NCI-H460 (cell line): Measurements from ENCODE around the gene PLEKHA5. TPM values are rescaled to one million over a fixed set of nuclear protein-coding genes. Genes with fewer than 3 reads are reported as not detected.
"Not testable (repeated sequence)": the region's sequence is repeated elsewhere in the genome, so short reads cannot be mapped to it uniquely, and the experiment has no call there.

ENCODE experiments used
- DNase-seq: peaks from one replicate; pipeline ENCODE4 v3.0.0-alpha.2; 2016; ENCODE audit warnings: low read depth; ENCODE audit errors: extremely low read depth
- total RNA-seq: library from RNA; depleted of rRNA; stranded (reverse); fragments of >200 nt; shearing (Covaris generic); gene quantifications from 2 replicates; pipeline ENCODE4 v1.2.3, GENCODE V29; 2014

Gene PLEKHA5
- total RNA-seq, 1 experiment from 2014 or later = 53.9 TPM

DNA sequence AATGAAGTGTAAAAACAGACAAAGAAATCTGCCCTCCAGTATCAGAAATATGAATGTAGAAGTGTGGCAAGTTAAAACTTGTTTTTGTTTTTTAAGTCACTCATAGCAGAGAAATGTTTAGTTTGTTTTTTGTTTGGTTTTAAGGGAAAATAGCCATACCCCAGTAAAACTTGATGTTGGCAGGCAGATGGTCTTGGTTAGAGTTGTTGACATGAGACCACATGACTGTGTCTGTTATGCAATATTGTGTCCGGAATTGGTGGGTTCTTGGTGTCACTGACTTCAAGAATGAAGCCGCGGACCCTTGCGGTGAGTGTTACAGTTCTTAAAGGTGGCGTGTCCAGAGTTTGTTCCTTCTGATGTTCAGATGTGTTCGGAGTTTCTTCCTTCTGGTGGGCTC lies 99.5 kb downstream of the PLEKHA5 start:
- DNase-seq = not testable (repeated sequence)

DNA sequence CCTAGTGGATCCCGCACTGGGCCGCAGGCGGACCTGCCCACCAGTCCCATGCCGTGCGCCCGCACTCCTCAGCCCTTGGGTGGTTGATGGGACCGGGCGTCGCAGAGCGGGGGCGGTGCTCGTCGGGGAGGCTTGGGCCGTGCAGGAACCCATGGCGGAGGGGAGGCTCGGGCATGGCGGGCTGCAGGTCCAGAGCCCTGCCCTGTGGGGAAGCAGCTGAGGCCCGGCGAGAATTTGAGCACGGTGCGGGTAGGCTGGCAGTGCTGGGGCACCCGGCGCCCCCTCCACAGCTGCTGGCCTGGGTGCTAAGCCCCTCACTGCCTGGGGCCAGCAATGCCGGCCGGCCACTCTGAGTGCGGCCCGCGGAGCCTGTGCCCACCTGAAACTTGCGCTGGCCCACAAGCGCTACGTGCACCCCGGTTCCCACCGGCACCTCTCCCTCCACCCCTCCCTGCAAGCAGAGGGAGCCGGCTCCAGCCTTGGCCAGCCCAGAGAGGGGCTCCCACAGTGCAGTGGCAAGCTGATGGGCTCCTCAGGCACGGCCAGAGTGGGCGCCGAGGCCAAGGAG lies 100.8 kb downstream of the PLEKHA5 start:
- DNase-seq = no peak

DNA sequence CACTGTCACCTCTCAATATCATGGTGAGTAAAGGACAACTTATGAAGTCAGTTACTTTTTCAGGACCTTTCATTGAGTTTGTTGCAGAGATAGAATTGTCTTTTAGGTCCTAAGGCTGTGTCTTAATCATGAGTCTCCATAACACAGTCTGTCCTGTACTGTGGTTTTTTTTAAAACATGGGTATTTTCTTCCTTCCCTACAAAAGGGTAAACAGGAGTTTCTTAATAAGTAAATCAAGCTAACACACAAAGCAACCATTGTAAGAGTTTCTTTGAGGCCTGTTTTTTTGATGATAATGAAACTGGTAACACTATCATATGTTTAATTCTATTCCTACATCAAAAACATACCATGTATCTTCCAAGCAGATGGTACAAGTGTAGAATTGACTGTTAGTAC lies 101.4 kb downstream of the PLEKHA5 start:
- no peak for DNase-seq

DNA sequence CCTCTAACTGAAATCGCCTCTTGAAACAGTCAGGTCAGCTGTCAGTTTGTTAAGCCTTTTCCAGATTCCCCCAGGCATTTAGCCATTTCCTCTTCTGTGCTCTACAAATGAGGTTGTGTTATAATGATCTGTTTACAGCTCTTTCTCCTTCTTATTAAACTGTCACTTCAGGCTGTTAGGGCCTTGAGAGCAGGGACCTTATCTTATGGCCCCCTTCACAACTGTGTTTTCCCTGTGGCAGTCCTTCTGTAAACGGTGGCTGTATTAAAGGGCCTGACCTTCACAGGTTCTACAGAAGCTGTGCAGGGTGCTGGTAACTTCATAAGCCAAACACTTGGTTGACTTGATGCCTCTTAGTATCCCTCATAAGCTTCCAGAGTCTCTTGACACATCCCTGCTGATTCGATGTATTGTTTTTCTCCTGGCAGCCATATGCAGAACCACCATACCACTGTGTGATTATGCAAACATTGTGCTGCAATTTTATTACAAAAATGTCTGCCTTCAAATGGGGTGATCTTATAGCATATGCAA lies 104.7 kb downstream of the PLEKHA5 start:
- DNase-seq = no peak

DNA sequence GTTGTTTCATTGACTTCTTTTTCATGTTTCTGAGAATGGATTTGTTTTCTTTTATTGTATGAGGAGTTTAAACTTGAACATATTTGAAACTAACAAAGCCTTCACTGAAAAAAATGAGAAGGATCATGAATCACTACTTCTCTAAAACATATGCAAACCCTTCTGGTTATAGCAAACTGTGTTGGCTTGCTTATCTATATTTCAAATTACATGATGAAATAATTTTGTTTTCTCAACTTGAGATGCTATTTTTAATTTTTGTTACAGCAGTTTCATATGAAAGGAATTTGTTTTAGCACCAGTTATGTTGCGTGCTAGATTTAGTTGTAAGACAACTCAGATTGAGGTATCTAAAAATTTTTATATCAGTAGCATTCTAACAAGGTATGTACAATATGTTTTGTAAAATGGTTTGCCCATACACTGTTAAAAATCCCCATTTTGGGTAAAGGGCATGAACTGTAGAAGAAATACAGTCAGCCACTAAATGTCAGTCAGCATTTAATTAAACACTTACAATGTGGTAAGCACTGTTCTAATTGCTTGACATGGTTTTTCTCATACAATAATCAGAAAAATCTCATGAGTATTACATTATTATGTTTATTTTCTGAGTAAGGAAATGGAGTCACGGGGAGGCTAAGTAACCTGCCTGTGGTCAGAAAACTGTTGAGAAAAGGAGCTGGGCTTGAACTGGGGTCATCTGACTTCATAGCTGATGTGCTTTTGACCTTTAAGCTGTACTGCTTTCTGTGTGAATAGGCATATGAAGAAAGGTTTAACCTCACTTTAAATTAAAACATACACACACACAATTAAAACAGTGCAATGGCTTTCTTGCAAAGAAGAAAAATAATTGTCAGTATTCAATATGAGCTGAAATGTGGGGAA lies 105.7 kb downstream of the PLEKHA5 start:
- no peak for DNase-seq

DNA sequence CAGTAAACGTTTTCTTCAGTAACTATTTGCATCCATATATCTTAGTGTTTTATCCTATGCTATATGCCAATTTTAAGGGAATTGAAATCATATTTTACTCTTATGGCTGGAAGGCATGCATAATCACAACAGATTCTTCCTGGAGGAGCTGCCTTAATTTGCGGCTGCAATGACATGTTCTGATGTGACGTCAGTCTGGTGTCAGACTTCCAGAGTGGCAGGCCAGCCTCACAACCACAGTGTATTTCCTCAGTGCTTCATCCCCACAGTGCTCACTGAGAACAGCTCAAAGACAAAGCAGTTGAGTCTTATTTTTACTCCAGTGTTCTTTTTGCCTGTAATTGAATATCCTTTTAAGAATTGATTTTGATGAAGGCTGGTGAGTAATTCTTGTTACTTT lies 107.1 kb downstream of the PLEKHA5 start:
- peak; percentile 80 for DNase-seq

DNA sequence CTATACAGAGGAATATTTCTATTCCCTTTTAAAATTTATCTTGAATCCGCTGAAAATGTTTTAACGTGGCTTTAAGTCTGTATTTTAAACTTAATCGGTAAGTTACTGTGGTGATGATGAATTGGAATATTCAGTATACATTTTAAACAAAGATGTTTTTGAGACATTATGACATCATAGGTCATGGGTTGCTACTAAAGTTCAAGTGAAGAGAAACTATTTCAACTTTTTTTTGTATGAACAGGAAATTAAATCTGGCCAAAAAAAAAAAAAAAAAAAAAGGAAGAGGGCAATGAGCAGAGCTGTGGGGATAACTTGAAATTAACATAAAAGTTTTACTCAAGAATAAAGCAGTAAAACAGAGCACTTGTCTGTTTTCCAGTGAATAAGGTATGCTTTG lies 109.0 kb downstream of the PLEKHA5 start:
- DNase-seq = no peak

DNA sequence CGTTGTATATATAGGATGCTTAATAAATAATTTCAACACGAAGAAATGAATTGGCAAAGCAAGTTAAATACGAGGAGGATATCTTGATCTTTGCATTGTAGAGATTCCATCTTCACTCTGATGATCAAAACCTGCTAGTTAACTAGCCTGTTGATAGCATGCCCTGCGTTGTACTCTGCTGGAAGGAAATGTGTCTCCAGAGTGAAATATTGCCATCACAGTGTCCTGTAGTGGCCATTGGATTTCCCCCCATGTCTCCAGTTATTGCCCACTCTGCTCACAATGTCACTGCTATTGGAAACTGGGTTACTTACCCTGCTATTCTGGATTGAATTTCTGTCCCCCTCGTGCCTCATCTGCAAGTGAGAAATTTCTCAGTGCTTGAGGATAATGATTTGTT lies 109.6 kb downstream of the PLEKHA5 start:
- DNase-seq = no peak

DNA sequence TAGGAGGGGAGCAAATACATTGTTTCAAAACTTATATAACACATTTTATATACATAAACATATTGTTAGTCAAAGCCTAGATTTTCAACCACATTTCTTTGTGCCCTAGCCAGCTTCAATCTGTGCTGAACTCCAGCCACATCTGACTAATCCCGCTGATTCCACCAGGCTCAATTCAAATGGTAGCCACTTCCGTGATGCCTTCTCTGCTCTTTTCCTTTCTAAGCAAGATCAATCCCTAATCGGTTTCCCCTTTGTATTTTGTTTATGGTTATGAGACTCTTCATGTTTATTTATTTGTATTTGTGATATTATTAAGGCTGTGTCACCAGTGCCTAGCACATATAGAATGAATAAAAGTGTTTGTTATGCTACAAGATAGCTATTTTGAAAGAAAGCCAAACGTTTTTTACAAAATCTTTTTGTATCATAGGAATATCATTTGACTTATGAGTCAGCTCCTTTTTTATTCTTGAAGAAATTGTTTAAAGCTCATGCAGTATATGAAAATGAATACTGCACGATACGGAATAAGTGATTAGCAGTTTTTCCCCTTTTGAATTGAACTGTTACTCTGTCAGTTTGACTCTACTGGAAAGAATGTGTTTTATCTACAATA lies 110.2 kb downstream of the PLEKHA5 start:
- DNase-seq = no peak

DNA sequence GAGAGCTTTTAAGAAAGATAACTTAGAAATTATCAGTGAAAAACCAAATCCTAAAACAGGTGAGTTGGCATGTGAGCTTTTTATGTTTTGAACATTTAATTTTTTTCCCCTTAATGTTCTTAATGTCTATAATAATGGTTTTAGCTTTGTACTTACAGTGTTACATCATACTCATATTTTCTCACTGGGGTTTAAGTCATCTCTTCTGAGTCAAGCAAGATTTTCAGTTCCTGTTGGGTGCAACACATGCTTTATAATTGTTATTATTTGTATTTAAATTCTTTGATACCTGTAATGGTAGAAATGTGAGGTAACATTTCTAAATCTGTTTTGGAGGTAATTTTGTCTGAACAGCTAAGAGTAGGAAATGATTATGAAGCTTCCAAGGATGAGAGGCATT lies 113.0 kb downstream of the PLEKHA5 start:
- no peak for DNase-seq

DNA sequence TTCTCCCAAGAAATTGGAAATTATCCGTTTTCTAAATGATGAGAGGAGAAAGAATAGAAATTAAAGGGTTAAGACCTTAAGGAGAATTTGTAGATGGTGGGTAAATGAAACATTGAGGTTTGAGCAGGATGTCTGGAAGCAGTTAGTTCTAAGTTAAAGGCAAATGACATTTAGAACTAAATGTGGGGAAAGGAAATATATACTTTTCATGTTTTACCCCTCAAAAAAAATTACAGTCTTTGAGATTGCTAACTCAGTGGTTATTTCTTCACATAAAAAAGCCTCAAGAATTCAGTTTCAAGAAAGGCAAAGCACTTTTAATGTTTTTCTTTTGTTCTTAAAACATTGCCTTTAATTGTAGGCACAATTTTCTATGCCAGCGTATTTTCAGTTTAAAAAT lies 114.0 kb downstream of the PLEKHA5 start:
- no peak for DNase-seq

DNA sequence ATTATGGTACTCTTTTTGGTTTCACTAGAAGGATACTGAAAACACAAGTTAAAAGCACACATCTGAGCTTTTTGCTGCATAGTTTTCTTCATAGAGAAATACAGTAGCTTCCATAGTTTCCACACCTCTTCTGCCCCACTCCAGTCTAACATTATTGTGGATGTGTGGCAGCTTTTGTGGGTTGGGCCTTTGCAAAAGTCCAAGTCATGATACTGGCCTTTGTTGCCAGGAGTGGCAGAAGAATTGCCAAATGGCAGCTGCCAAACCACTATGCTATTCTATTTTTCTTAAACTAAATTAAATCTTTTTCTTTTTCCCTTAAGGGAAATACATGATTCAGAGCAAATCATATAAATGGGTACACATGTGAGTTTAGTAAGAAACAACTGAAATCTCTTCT lies 114.8 kb downstream of the PLEKHA5 start:
- no peak for DNase-seq

DNA sequence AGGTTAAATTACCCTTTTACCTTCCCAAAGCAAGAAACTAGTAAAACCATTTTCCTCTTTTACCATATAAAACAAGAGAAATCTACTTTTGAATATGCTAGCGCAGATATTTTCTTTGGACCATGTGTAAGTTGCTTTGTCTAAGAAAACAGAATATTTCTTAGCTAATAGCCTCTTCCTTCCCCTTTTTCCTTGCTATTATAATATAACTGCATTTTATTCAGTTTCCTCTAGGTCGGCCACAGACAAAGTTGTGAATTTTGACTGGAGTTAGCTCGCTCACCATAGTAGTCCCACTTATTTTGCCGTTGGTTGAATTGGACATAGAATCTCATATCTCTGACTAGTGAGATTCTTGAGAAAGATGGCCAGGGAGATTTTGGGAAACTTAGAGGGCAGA lies 115.6 kb downstream of the PLEKHA5 start:
- no peak for DNase-seq

DNA sequence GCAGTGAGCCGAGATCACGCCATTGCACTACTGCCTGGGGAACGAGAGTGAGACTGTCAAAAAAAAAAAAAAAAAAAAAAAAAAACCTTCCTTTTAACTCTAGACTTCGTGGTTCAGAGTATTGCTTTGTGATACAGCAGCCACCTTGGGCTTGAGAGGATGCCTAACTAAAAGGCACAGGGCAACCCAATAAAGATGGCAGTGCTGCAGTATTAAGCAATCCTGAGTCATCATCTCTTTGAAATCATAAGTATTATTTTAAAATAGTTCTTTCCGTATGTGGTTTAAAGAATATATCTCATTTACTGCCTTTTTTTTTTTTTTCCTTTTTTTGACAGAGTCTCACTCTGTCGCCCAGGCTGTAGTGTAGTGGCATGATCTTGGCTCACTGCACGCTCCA lies 116.1 kb downstream of the PLEKHA5 start:
- no peak for DNase-seq

DNA sequence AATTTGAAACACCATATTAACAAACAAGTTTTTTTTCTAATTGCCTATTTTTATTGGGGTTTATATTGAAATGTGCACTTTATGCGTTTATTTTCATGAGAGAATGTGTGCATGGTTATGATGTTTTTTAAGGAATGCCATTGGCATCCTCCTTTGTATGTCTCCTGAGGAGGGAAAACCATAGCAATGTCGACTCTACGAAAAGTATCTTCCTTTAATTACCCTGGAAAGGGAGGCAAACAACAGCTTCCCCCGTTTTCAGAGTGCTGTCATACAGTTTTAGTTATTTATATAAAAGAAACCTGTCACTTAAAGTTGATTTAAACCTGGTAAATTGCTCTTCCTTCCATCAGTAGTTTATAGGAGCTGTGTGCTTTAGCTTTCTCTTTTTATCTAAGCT lies 117.4 kb downstream of the PLEKHA5 start:
- DNase-seq = no peak

DNA sequence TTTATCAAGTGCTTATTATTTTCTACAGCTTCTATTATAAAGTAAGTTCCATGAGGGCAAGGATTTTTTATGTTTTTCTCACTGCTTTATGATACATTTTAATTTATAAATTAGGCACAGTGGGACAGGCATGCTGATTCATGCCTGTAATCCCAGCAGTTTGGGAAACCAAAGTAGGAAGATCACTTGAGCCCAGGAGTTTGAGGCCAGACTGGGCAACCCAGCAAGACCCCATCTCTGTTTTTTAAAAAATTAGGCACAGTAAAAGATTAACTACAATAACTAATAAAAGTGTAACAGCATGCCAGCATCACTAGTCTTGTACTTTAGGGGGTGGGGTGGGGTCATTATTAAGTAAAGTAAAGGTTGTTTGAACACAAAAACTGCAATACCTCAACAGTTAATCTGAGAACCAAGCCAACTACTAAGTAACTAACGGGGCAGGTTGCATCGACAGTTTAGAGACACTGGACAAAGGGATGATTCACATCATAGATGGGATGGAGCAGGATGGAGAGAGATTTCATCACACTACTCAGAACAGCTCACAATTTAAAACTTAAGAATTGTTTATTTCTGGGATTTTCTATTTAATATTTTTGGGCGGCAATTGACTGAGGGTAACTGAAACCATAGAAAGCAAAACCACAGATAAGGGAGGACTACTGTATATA lies 119.5 kb downstream of the PLEKHA5 start:
- DNase-seq = peak; percentile 58

DNA sequence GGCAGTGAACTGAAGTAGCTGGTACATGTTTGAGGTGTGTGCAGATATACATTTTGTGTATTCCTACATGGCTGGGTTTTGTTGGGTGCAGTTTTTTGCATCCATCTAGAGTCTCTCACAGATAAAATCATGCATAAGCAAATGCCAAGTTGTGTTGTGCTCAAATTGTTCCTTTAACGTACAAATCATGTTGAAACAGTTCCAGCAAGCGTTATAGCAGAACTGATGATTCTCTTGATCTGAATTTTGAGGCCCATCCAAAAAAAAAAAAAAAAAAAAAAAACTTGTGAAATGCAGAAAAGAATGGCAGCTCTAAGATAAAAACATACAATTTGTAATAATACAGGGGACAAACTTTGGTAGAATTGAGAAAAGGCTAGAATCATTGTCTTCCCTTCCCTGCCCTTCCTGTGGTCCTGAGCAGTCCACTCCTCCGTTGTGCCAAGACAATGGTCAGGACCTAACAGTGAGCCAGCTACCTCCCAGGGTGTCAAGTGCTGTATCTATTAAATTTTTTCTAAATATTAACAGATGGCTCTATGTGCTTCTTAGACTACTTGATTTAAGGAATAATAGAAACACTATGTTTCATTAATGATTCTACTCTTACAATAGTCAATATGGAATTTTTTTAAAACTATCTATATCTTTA lies 122.1 kb downstream of the PLEKHA5 start:
- DNase-seq = no peak

DNA sequence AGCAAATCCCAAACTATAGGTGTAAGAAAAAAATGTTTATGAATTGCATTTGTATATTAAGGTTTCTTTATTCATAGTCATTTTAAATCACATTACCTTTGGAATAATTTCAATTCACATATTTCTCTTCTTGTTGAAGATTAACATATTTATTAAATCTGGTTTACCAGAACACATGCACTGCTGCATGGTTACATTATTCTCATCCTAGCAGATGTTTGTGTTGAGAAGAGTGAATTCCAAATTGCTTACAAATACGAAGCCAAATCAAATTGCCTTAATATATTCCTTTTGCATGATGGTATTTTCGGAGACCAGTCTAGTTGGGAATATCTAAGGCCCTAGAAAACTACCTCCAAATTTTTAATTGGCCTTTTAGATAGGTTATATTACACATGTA lies 130.6 kb downstream of the PLEKHA5 start:
- DNase-seq = no peak

DNA sequence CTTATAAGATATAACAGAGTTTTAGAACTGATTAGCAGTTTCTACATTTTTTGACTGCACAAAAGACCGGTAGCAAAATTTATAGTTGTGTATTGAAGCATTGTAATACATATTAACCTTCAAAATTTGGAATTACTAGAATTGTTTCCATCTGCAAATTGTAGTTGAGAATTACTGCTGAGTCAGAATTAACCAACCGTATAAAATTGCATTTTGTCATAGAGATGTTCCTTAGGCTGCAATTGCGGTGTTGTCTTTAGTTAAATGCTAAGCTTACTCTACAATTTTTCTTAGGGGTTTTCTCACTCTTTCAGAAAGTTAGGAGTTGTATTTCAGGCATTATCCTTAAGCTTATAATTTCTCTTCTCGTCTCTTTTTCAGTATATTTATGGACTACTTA lies 132.2 kb downstream of the PLEKHA5 start:
- no peak for DNase-seq

DNA sequence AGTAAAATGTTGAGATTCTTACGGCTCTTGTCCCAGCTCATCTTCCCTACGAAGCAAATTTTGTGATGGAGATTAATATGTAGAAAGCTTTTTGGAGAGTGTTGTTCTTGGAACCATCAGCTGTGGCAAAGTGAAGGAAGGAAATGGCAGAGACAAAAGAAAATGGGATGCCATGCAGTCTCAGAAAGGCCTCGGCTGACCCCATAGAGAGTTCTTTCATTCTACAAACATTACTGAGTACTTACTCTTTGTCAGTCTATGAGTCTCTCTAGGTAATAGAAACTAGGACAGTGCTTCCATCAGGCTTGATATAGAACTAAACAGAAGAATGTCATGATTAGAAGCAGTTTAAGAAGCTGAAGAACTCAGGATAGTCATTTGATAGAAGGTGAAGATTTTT lies 134.1 kb downstream of the PLEKHA5 start:
- DNase-seq = no peak
